GM12891 (cell line): ENCODE measurements around the gene HSPB6.

Source experiments
- POLR2A ChIP-seq: IDR thresholded peaks from 2 replicates; pipeline ENCODE4 v1.6.1; 2011; ENCODE audit warnings: low read depth, low read length, control low read depth
- POLR2AphosphoS5 ChIP-seq: IDR thresholded peaks from 2 replicates; pipeline ENCODE4 v1.6.1; 2011; ENCODE audit warnings: low read depth, low read length, control low read depth
- TAF1 ChIP-seq: IDR thresholded peaks from 2 replicates; pipeline ENCODE4 v1.6.1; 2011; ENCODE audit warnings: low read depth, low read length, control low read depth

GRCh38 chr19:35722897-35723296, 33.9 kb downstream of the HSPB6 start:
- TF ChIP-seq POLR2A (no peak), TAF1 (no peak), POLR2AphosphoS5 (no peak; the same call in 1 of the 2 replicates)
